ENCODE results near the gene AGPS.

The AGPS gene

GRCh38 chr2:177393203-177393755, 706 bp downstream of the AGPS start:
- Histone ChIP-seq H3K9me3 (ENCODE audit: control insufficient read depth, insufficient read depth, low read depth, low read length) (no peaks in the 10 kb centered on the region), H3K4me3 (ENCODE audit: low read depth, low read length) (peak overlapping the region; percentile 91), H3K27ac (ENCODE audit: extremely low read depth, low read depth, low read length) (peak overlapping the region; percentile 61; the same call in 1 of the 2 replicates), H3K4me1 (ENCODE audit: control insufficient read depth, insufficient read depth, low read length) (peaks cover 5% of the 10 kb centered on the region; the same call in 1 of the 2 replicates), H3K36me3 (ENCODE audit: control insufficient read depth in 2 of 2, insufficient read depth in 1 of 2, low read length in 2 of 2) (no peaks in the 10 kb centered on the region)
- TF ChIP-seq ZNF121 (tag by site-specific recombination; IDR thresholded peaks at IDR 0.05): no peak
- TF ChIP-seq KLF17 (tag by site-specific recombination; IDR thresholded peaks at IDR 0.05): 0 out of 2 replicates have a peak, but pooled peaks have one; percentile 3
- CTCF ChIA-PET: interaction anchor here (0.6 to 2.7 kb wide), 10 partner anchors 12 to 240 kb away, joined by 3 to 12 read pairs (median 3); no protein-coding TSS in a partner anchor
- POLR2A ChIA-PET: interaction anchor here (0.6 to 1.9 kb wide), 4 partner anchors 22 to 634 kb away, joined by 3 to 7 read pairs (median 4); no protein-coding TSS in a partner anchor

DNA sequence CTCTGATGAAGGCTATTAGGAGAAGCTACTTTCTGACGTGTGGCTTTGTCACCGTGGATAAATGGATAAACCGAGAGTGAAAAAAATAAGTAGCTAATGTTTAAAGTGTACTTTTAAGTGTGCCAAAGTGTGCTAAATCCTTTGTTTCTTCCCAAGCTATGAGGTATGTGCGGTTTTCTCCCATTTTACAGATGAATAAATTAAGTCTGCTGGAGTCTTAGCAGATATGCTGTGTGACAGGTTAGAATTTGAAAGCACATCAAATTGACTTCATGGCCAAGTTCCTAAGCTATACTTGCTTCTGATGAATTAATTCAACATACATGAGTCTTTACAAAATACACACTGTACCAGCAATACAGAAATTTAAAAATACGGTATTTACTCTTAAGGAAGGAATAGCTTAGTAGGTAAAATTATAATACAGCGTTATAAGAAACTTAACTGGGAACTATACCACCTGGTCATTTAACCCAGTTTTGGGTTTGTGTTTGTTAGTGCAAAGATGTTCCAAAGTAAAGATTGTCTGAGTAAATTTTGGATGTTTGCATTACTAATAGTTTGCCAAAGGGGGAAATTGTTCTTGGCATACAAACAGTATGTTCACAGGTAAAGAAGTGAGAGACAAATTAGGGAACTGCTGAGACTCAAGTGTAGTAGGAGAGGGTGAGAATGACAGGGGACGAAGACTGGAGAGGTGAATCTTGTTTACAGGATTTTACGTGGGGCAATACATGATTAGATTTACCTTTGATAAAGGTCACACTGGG, 1.4 kb downstream of the AGPS start:
- H3K4me3 ChIP-seq (ENCODE audit: low read depth, low read length): peak overlapping the region; percentile 91
- no peaks in the 10 kb centered on the region for H3K9me3 ChIP-seq (ENCODE audit: control insufficient read depth, insufficient read depth, low read depth, low read length)
- peaks cover 5% of the 10 kb centered on the region for H3K4me1 ChIP-seq (ENCODE audit: control insufficient read depth, insufficient read depth, low read length)
- no peaks in the 10 kb centered on the region for H3K36me3 ChIP-seq (ENCODE audit: control insufficient read depth in 2 of 2, insufficient read depth in 1 of 2, low read length in 2 of 2)
- no peak overlapping the region for H3K27ac ChIP-seq (ENCODE audit: extremely low read depth, low read depth, low read length)
- TF ChIP-seq ZBTB21 (tag by site-specific recombination; IDR thresholded peaks at IDR 0.05): no peak
- no peak for TF ChIP-seq ZNF501 (tag by site-specific recombination; IDR thresholded peaks at IDR 0.05)
- TF ChIP-seq GLIS1 (tag by site-specific recombination; IDR thresholded peaks at IDR 0.05): no peak
- TF ChIP-seq ZNF26 (tag by site-specific recombination; IDR thresholded peaks at IDR 0.05): no peak
- TF ChIP-seq ZNF239 (tag by site-specific recombination; IDR thresholded peaks at IDR 0.05): no peak
- CTCF ChIA-PET: interaction anchor here (0.7 to 2.7 kb wide), 6 partner anchors 9 to 239 kb away, joined by 3 to 12 read pairs (median 3); no protein-coding TSS in a partner anchor
- POLR2A ChIA-PET: interaction anchor here (0.6 to 1.9 kb wide), 4 partner anchors 22 to 635 kb away, joined by 3 to 7 read pairs (median 4); no protein-coding TSS in a partner anchor

GRCh38 chr2:177394594-177394973, 2.0 kb downstream of the AGPS start:
- peaks cover 5% of the 10 kb centered on the region for H3K4me1 ChIP-seq (ENCODE audit: control insufficient read depth, insufficient read depth, low read length)
- CTCF ChIA-PET: interaction anchor here (1.2 kb wide), 1 partner anchor 9 kb away, joined by 3 read pairs; no protein-coding TSS in a partner anchor
- no peaks in the 10 kb centered on the region for H3K9me3 ChIP-seq (ENCODE audit: control insufficient read depth, insufficient read depth, low read depth, low read length)
- H3K36me3 ChIP-seq (ENCODE audit: control insufficient read depth in 2 of 2, insufficient read depth in 1 of 2, low read length in 2 of 2): no peaks in the 10 kb centered on the region
- peak; percentile 67; the same call in 1 of the 2 replicates for TF ChIP-seq ZNF664 (tag by site-specific recombination; IDR thresholded peaks at IDR 0.05)
- TF ChIP-seq, protein P1, sequence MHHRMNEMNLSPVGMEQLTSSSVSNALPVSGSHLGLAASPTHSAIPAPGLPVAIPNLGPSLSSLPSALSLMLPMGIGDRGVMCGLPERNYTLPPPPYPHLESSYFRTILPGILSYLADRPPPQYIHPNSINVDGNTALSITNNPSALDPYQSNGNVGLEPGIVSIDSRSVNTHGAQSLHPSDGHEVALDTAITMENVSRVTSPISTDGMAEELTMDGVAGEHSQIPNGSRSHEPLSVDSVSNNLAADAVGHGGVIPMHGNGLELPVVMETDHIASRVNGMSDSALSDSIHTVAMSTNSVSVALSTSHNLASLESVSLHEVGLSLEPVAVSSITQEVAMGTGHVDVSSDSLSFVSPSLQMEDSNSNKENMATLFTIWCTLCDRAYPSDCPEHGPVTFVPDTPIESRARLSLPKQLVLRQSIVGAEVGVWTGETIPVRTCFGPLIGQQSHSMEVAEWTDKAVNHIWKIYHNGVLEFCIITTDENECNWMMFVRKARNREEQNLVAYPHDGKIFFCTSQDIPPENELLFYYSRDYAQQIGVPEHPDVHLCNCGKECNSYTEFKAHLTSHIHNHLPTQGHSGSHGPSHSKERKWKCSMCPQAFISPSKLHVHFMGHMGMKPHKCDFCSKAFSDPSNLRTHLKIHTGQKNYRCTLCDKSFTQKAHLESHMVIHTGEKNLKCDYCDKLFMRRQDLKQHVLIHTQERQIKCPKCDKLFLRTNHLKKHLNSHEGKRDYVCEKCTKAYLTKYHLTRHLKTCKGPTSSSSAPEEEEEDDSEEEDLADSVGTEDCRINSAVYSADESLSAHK (tag by site-specific recombination; IDR thresholded peaks at IDR 0.05): no peak
- H3K27ac ChIP-seq (ENCODE audit: extremely low read depth, low read depth, low read length): no peak overlapping the region
- no peak overlapping the region for H3K4me3 ChIP-seq (ENCODE audit: low read depth, low read length)
- POLR2A ChIA-PET: no interaction called here

All from HEK293 (cell line).